IPS-15b (cell line): Measurements from ENCODE around the gene TBXAS1.

ENCODE experiments used
- H3K27me3 ChIP-seq: one replicate; pipeline ENCODE4 v1.6.1; 2013; ENCODE audit warnings: low read length; ENCODE audit not compliant: control insufficient read depth, insufficient read depth
- H3K36me3 ChIP-seq: one replicate; pipeline ENCODE4 v1.6.1; 2013; ENCODE audit warnings: low read length; ENCODE audit not compliant: control insufficient read depth, insufficient read depth
- H3K4me1 ChIP-seq: one replicate; pipeline ENCODE4 v1.6.1; 2013; ENCODE audit warnings: mild to moderate bottlenecking, low read length; ENCODE audit not compliant: control insufficient read depth, insufficient read depth
- H3K4me3 ChIP-seq: one replicate; pipeline ENCODE4 v1.5.1; 2013; ENCODE audit warnings: low read depth, low read length
- H3K9ac ChIP-seq: one replicate; pipeline ENCODE4 v1.6.1; 2013; ENCODE audit warnings: low read depth, mild to moderate bottlenecking, low read length
- H3K9me3 ChIP-seq: one replicate; pipeline ENCODE4 v1.6.1; 2013; ENCODE audit warnings: mild to moderate bottlenecking, low read length; ENCODE audit not compliant: control insufficient read depth, insufficient read depth

Gene TBXAS1

GRCh38 chr7:139993592-139993991 lies 164.5 kb downstream of the TBXAS1 start:
- Histone ChIP-seq H3K9ac (no peak overlapping the region), H3K9me3 (no peaks in the 10 kb centered on the region), H3K27me3 (no peaks in the 10 kb centered on the region), H3K36me3 (no peaks in the 10 kb centered on the region), H3K4me1 (no peaks in the 10 kb centered on the region), H3K4me3 (no peak overlapping the region)

DNA sequence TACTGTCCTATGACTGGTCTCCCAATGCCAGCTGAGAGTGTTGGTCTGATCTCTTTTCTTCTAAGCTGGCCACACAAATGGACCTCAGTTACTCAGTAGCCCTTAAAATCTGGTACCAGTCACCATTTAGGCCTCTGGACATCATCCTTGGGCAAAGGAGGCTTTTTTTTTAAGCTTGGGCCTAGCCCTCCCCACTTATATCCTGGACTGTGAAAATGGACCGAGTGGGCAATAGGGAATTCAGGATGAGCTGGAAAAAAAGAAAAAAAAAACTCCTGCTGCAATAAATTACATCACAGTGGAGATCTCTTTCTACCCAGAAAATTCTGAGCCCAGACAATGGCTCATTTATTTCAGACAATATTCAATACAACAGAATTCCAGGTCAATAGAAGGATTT lies 165.3 kb downstream of the TBXAS1 start:
- no peaks in the 10 kb centered on the region for H3K27me3 ChIP-seq
- H3K4me1 ChIP-seq = no peaks in the 10 kb centered on the region
- no peak overlapping the region for H3K9ac ChIP-seq
- H3K4me3 ChIP-seq = no peak overlapping the region
- no peaks in the 10 kb centered on the region for H3K9me3 ChIP-seq
- no peaks in the 10 kb centered on the region for H3K36me3 ChIP-seq

DNA sequence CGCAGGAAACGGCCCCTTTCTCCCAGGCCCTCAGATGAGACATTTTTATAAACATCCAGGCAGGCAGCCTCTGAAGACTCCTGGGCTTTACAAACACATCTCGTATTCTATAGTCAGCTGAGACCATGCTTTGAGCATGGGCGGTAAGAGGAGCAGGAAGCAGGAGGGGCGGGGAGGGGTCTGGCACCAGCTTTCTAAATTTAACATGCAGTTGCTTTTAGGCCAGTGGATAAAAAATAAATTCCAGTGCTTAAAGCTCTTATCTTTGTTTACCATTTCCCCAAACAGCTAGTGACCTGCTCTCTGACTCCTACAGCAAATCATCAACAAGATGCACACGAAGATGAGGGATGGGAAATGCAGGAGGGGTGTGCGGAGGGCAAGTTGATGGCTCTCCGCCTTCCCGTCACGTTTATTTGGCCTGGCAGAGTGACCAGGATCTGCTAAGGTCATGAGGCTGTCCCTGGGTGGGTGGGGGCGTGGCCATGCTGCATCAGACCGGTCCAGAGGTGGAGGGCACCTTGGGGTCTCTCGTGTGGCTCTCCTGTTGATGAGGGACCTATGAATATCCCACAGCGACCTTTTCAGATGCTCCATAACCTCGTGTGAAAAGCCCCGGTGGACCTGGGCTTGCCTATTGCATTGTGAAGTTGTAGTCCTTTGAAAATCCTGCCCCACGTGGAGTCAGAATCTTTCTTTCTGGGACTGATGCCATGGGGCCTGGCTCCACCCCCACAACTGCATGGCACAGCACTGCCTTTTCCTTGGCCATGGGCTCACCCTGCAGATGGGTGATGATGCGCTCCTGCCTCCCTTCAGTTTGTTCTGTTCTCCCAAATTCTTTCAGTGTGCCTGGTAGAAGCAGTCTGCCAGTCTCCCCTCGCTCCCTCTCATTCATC lies 166.2 kb downstream of the TBXAS1 start:
- Histone ChIP-seq H3K4me3 (no peak overlapping the region), H3K36me3 (no peaks in the 10 kb centered on the region), H3K9me3 (no peaks in the 10 kb centered on the region), H3K27me3 (no peaks in the 10 kb centered on the region), H3K9ac (no peak overlapping the region), H3K4me1 (no peaks in the 10 kb centered on the region)

DNA sequence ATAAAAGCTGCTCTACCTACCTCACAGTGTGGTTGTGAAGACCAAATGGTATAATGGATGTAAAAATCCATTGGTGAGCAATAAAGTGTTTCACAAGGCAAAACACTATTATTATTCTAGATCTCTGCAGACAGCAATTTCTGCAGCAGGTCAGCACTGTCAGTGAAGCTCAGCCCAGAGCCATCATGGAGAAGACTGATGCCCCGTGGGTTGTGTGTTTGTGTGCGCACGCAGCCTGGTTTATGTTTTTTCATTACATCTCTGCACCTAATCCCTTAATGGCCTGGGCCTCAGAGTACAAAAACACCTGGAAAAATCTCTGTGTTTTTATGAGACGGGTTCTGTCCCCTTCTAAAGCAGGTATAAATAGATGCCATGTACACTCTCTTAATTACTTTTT lies 169.5 kb downstream of the TBXAS1 start:
- no peaks in the 10 kb centered on the region for H3K4me1 ChIP-seq
- H3K27me3 ChIP-seq = no peaks in the 10 kb centered on the region
- no peak overlapping the region for H3K4me3 ChIP-seq
- H3K9me3 ChIP-seq = no peaks in the 10 kb centered on the region
- H3K36me3 ChIP-seq = no peaks in the 10 kb centered on the region
- H3K9ac ChIP-seq = no peak overlapping the region

DNA sequence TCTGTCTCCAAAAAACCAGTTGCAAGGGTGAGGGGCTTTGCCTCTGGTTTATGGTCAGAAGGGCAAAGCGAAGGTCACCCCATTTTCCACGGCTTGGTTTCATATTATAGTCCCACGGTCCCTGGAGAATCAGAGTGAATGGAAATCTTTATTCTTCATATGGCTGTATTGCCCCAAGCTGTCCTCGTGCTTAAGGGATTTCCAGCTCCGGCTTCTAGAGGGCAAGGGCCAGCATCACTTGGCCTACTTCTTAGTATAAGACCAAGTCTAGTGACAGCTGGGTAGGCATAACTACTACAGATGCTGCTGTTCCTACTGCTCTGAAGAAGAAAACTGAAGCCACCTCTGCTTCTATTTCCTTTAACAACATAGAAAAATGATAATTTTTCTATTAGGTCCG lies 170.5 kb downstream of the TBXAS1 start:
- H3K9ac ChIP-seq = no peak overlapping the region
- no peaks in the 10 kb centered on the region for H3K4me1 ChIP-seq
- no peak overlapping the region for H3K4me3 ChIP-seq

GRCh38 chr7:140000666-140001268 lies 171.7 kb downstream of the TBXAS1 start:
- Histone ChIP-seq H3K36me3 (no peaks in the 10 kb centered on the region), H3K27me3 (no peaks in the 10 kb centered on the region), H3K9me3 (no peaks in the 10 kb centered on the region), H3K9ac (no peak overlapping the region), H3K4me1 (no peaks in the 10 kb centered on the region), H3K4me3 (no peak overlapping the region)

More for the DNA sequence above, 170.5 kb downstream of the TBXAS1 start:
- Histone ChIP-seq H3K27me3 (no peaks in the 10 kb centered on the region), H3K9me3 (no peaks in the 10 kb centered on the region), H3K36me3 (no peaks in the 10 kb centered on the region)

- Histone ChIP-seq H3K9ac (no peak overlapping the region), H3K27me3 (no peaks in the 10 kb centered on the region), H3K4me1 (no peaks in the 10 kb centered on the region), H3K36me3 (no peaks in the 10 kb centered on the region), H3K4me3 (no peak overlapping the region), H3K9me3 (no peaks in the 10 kb centered on the region)
Observed at GRCh38 chr7:140003913-140004382, 174.9 kb downstream of the TBXAS1 start.

DNA sequence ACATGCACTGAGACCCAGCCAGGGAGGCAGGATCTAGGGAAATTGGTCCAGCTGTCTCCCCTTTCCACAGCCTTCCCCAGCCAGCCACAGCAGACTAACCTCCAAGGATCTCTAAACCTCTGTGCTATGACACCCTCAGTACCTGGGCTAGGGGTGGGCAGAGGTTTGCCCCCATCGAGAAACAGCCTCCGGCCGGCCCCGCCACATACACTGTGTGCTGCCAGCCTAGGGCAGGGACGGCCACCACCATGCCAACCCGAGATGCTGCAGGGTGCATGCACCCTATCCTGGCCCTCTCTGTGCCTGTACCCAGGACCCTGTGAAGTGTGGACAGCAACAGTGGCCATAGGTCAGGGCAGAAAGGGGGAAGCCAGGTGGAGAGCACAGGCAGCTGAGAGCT lies 175.6 kb downstream of the TBXAS1 start:
- Histone ChIP-seq H3K4me3 (no peak overlapping the region), H3K27me3 (no peaks in the 10 kb centered on the region), H3K9me3 (no peaks in the 10 kb centered on the region), H3K4me1 (no peaks in the 10 kb centered on the region), H3K9ac (no peak overlapping the region), H3K36me3 (no peaks in the 10 kb centered on the region)

GRCh38 chr7:140005341-140005740 lies 176.3 kb downstream of the TBXAS1 start:
- Histone ChIP-seq H3K4me1 (no peaks in the 10 kb centered on the region), H3K4me3 (no peak overlapping the region), H3K9me3 (no peaks in the 10 kb centered on the region), H3K27me3 (no peaks in the 10 kb centered on the region), H3K36me3 (no peaks in the 10 kb centered on the region), H3K9ac (no peak overlapping the region)

DNA sequence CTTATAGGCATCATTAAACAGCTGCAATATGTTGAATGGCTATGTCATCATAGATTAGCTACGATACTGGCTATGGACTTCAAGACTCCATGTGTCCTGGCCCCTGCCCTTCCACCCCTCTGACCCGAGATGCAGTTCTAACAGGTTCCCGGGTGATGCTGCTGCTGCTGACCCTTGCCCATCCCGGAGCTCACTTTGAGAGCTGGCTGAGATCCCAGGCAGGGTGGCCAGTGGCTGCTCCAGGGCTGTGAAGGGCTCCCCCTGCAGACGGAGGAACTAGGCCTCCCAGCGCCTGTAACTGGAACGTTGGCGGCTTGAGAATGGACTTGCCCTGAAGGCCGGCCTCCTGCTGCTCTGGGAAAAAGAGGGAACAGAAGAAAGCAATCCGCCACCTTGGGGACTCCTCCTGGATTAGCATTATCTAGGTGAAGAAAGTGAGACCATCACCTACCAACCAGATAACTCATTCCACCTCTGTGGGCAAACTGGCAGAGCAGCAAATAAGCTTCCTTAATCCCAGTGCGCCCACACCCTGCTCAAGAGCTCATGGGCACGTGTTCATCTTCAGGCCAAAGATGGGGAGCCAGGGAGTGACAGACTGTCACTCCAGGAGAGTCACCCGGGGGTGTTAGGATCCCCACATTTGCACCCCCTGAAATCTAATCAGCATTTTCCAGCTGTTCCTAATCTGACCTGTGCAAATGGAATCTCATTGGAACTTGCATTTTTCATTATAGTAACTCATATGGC lies 176.9 kb downstream of the TBXAS1 start:
- Histone ChIP-seq H3K27me3 (no peaks in the 10 kb centered on the region), H3K36me3 (no peaks in the 10 kb centered on the region), H3K9me3 (no peaks in the 10 kb centered on the region), H3K4me3 (no peak overlapping the region), H3K4me1 (no peaks in the 10 kb centered on the region), H3K9ac (no peak overlapping the region)

GRCh38 chr7:140006600-140006999 lies 177.5 kb downstream of the TBXAS1 start:
- H3K4me1 ChIP-seq = no peaks in the 10 kb centered on the region
- H3K9ac ChIP-seq = no peak overlapping the region
- no peaks in the 10 kb centered on the region for H3K36me3 ChIP-seq
- H3K27me3 ChIP-seq = no peaks in the 10 kb centered on the region
- H3K4me3 ChIP-seq = no peak overlapping the region
- no peaks in the 10 kb centered on the region for H3K9me3 ChIP-seq
